Osteoblast (primary cell): Measurements from ENCODE around the gene DAPK1. TPM values are rescaled to one million over a fixed set of nuclear protein-coding genes. Genes with fewer than 3 reads are reported as not detected.

Experiments
- DNase-seq: peaks from one replicate; pipeline ENCODE4 v3.0.0; 2011; ENCODE audit warnings: low spot score, mixed read lengths; ENCODE audit not compliant: insufficient read length; ENCODE audit errors: missing footprints
- H2AFZ ChIP-seq: 2 replicates; pipeline ENCODE4 v1.6.0; 2011; ENCODE audit warnings: mild to moderate bottlenecking, low read length
- H3K27ac ChIP-seq: 2 replicates; pipeline ENCODE4 v1.5.1; 2011; ENCODE audit warnings: mild to moderate bottlenecking, low read depth, low read length, moderate library complexity
- H3K27me3 ChIP-seq: 2 replicates; pipeline ENCODE4 v1.6.0; 2012; ENCODE audit warnings: mild to moderate bottlenecking, control low read depth, inconsistent platforms, low read length, moderate library complexity; ENCODE audit not compliant: insufficient read depth
- H3K36me3 ChIP-seq: 2 replicates; pipeline ENCODE4 v1.5.1; 2011; ENCODE audit warnings: mild to moderate bottlenecking, low read length, control low read depth, moderate library complexity; ENCODE audit not compliant: insufficient read depth
- H3K4me1 ChIP-seq: 2 replicates; pipeline ENCODE4 v1.5.1; 2011; ENCODE audit warnings: mild to moderate bottlenecking, low read length, control low read depth, moderate library complexity; ENCODE audit not compliant: insufficient read depth
- H3K4me2 ChIP-seq: 2 replicates; pipeline ENCODE4 v1.6.0; 2011; ENCODE audit warnings: mild to moderate bottlenecking, low read length; ENCODE audit not compliant: insufficient read depth
- H3K4me3 ChIP-seq: fragments of 200-600 bp; sonication (generic); 3 replicates; pipeline ENCODE4 v1.5.1; 2012; ENCODE audit warnings: mild to moderate bottlenecking, low read length, inconsistent platforms; ENCODE audit not compliant: insufficient read depth
- H3K79me2 ChIP-seq: 2 replicates; pipeline ENCODE4 v1.6.0; 2012; ENCODE audit warnings: mild to moderate bottlenecking, low read length, control low read depth, inconsistent platforms; ENCODE audit not compliant: insufficient read depth
- H3K9me3 ChIP-seq: 2 replicates; pipeline ENCODE4 v1.5.1; 2011; ENCODE audit warnings: low read depth, low read length, control low read depth
- H4K20me1 ChIP-seq: 2 replicates; pipeline ENCODE4 v1.6.0; 2012; ENCODE audit warnings: mild to moderate bottlenecking, low read length, control low read depth; ENCODE audit not compliant: insufficient read depth
- total RNA-seq: library from RNA; depleted of rRNA; stranded (reverse); fragments of >200 nt; gene quantifications from 2 replicates; pipeline ENCODE4 v1.2.3, GENCODE V29; 2012
- TF ChIP-seq, protein P1 (sequence below): IDR thresholded peaks from 2 replicates; pipeline ENCODE4 v1.5.1; 2011; ENCODE audit warnings: mild to moderate bottlenecking, low read depth, low read length, moderate library complexity; ENCODE audit errors: extremely low read depth

Gene DAPK1
- total RNA-seq, 1 donor = 55.4 TPM

GRCh38 chr9:87629104-87629503 lies 131.4 kb downstream of the DAPK1 start:
- Histone ChIP-seq H2AFZ (no peak overlapping the region), H3K4me2 (no peak overlapping the region), H3K27me3 (no peaks in the 10 kb centered on the region), H3K36me3 (no peaks in the 10 kb centered on the region), H4K20me1 (no peaks in the 10 kb centered on the region), H3K27ac (no peak overlapping the region), H3K4me3 (no peak overlapping the region), H3K4me1 (no peaks in the 10 kb centered on the region), H3K9me3 (no peaks in the 10 kb centered on the region), H3K79me2 (no peaks in the 10 kb centered on the region)
- DNase-seq = no peak
- TF ChIP-seq, protein P1, sequence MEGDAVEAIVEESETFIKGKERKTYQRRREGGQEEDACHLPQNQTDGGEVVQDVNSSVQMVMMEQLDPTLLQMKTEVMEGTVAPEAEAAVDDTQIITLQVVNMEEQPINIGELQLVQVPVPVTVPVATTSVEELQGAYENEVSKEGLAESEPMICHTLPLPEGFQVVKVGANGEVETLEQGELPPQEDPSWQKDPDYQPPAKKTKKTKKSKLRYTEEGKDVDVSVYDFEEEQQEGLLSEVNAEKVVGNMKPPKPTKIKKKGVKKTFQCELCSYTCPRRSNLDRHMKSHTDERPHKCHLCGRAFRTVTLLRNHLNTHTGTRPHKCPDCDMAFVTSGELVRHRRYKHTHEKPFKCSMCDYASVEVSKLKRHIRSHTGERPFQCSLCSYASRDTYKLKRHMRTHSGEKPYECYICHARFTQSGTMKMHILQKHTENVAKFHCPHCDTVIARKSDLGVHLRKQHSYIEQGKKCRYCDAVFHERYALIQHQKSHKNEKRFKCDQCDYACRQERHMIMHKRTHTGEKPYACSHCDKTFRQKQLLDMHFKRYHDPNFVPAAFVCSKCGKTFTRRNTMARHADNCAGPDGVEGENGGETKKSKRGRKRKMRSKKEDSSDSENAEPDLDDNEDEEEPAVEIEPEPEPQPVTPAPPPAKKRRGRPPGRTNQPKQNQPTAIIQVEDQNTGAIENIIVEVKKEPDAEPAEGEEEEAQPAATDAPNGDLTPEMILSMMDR = no peak

- Histone ChIP-seq H3K79me2 (no peaks in the 10 kb centered on the region), H3K27ac (no peak overlapping the region), H3K4me3 (no peak overlapping the region), H3K9me3 (no peaks in the 10 kb centered on the region), H3K4me2 (no peak overlapping the region), H2AFZ (no peak overlapping the region), H3K36me3 (no peaks in the 10 kb centered on the region), H3K27me3 (no peaks in the 10 kb centered on the region), H4K20me1 (no peaks in the 10 kb centered on the region), H3K4me1 (no peaks in the 10 kb centered on the region)
- DNase-seq = no peak
- TF ChIP-seq, protein P1 = no peak
These were observed 132.6 kb downstream of the DAPK1 start for GRCh38 chr9:87630266-87630665.

DNA sequence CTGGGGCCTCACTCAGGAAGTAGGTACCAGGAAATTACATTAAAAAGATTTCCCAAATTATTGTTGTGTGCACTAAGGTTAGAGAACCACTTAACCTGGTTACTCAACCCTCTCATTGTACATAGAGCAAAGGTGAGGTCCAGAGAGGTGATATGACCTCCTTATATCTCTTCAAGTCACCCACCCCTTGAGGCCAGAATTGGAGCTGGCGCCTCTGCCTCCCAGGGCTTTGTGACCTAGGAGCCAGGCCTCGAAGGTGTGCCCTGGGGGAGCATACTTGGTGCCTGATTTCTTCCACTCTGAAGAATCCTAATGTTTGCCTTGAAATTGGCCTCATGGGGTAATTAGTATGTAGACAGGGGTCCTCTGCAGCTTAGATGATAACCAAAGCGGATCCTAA lies 133.2 kb downstream of the DAPK1 start:
- no peak for DNase-seq
- no peak overlapping the region for H3K4me2 ChIP-seq
- no peak overlapping the region for H3K4me3 ChIP-seq
- no peaks in the 10 kb centered on the region for H3K79me2 ChIP-seq
- no peaks in the 10 kb centered on the region for H4K20me1 ChIP-seq
- no peaks in the 10 kb centered on the region for H3K36me3 ChIP-seq
- H3K27me3 ChIP-seq = no peaks in the 10 kb centered on the region
- H2AFZ ChIP-seq = no peak overlapping the region
- H3K4me1 ChIP-seq = no peaks in the 10 kb centered on the region
- no peaks in the 10 kb centered on the region for H3K9me3 ChIP-seq
- H3K27ac ChIP-seq = no peak overlapping the region
- TF ChIP-seq, protein P1 = no peak

DNA sequence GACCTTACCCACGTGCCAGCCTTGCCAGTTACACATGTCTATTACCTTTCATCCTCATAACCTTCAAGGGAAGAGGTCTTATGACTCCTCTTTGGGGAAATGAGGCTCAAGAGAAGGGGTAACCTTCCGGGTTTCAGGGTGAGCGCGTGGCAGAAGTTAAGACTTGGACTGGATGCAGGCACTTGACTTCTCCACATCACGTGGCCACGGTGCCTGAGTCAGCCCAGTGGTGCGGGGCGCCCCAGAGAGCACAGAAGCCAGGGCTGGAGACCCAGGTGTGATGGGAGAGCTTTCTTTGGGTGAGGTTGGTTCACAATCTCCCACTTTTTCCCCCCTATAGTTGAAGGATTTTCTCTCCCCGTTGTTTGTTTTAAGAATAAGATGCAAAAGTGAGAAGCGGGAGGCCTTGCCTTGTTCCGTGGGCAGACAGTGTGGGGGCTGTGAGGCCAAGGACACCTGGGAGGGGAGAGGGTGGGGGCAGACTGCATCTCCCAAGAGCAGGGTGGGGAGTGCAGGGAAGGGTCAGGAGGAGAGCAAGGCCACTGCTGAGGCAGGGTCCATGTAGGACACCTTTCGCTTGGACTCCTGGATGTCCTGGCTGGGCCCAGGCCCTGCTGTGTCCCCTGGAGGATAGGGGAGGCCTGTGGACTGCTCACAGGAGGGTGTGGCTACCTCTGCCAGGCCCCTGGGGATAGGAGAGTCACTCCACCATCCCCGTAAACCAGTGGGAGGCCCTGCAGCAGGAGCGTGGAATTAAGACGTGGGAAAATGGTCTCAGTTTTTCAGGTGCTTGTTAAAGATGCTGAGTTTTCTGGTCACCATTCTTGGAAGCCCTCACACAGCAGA lies 138.2 kb downstream of the DAPK1 start:
- H3K4me3 ChIP-seq = no peak overlapping the region
- no peaks in the 10 kb centered on the region for H3K4me1 ChIP-seq
- TF ChIP-seq, protein P1 = no peak
- DNase-seq = no peak
- H3K27me3 ChIP-seq = peaks cover under 1% of the 10 kb centered on the region
- H4K20me1 ChIP-seq = no peaks in the 10 kb centered on the region
- H3K9me3 ChIP-seq = no peaks in the 10 kb centered on the region
- H3K27ac ChIP-seq = no peak overlapping the region
- H2AFZ ChIP-seq = no peak overlapping the region
- H3K79me2 ChIP-seq = no peaks in the 10 kb centered on the region
- no peak overlapping the region for H3K4me2 ChIP-seq
- no peaks in the 10 kb centered on the region for H3K36me3 ChIP-seq
